HepG2 (cell line): ENCODE data around the gene UBC. TPM values are rescaled to one million over a fixed set of nuclear protein-coding genes. Genes with fewer than 3 reads are reported as not detected.

Experiments
- FIP1L1 ChIP-seq: fragments of 200-400 bp; formaldehyde crosslinking; IDR thresholded peaks from 2 replicates; pipeline ENCODE4 v1.6.1; 2018; ENCODE audit warnings: low read depth, mild to moderate bottlenecking, low read length, moderate library complexity, borderline replicate concordance; ENCODE audit not compliant: insufficient read depth
- PCBP1 ChIP-seq: fragments of 200-400 bp; formaldehyde crosslinking; IDR thresholded peaks from 2 replicates; pipeline ENCODE4 v1.6.1; 2017; ENCODE audit warnings: mild to moderate bottlenecking, low read depth, low read length, borderline replicate concordance
- POLR2G ChIP-seq: fragments of 200-400 bp; formaldehyde crosslinking; IDR thresholded peaks from 2 replicates; pipeline ENCODE4 v1.6.1; 2018; ENCODE audit warnings: mild to moderate bottlenecking, low read depth, low read length, moderate library complexity
- RAD21 ChIP-seq: fragments of 450-650 bp; formaldehyde crosslinking; IDR thresholded peaks from 2 replicates; pipeline ENCODE4 v1.5.0; 2020; ENCODE audit warnings: mild to moderate bottlenecking
- RXRA ChIP-seq: sonication (generic); formaldehyde crosslinking; IDR thresholded peaks from 2 replicates; pipeline ENCODE4 v1.5.1; 2020; ENCODE audit warnings: missing genetic modification reagents
- SCMH1 ChIP-seq: sonication (generic); formaldehyde crosslinking; IDR thresholded peaks from 2 replicates; pipeline ENCODE4 v1.9.0; 2021; ENCODE audit warnings: missing genetic modification reagents, mild to moderate bottlenecking, borderline replicate concordance
- ZBTB38 ChIP-seq: sonication (generic); formaldehyde crosslinking; IDR thresholded peaks from 2 replicates; pipeline ENCODE4 v1.5.1; 2020; ENCODE audit warnings: mild to moderate bottlenecking, missing genetic modification reagents
- ZBTB7A ChIP-seq: sonication (generic); formaldehyde crosslinking; IDR thresholded peaks from 2 replicates; pipeline ENCODE4 v1.8.0; 2022; ENCODE audit warnings: mild to moderate bottlenecking, missing genetic modification reagents
- ZNF138 ChIP-seq: sonication (generic); formaldehyde crosslinking; IDR thresholded peaks from 2 replicates; pipeline ENCODE4 v1.5.0; 2020; ENCODE audit warnings: mild to moderate bottlenecking, low read depth, missing genetic modification reagents
- ZNF253 ChIP-seq: sonication (generic); formaldehyde crosslinking; IDR thresholded peaks from 2 replicates; pipeline ENCODE4 v1.8.0; 2022; ENCODE audit warnings: mild to moderate bottlenecking, missing genetic modification reagents, borderline replicate concordance
- ZNF577 ChIP-seq: sonication (generic); formaldehyde crosslinking; IDR thresholded peaks from 2 replicates; pipeline ENCODE4 v1.4.0; 2020; ENCODE audit warnings: mild to moderate bottlenecking, low read depth, missing genetic modification reagents, borderline replicate concordance
- ZNF598 ChIP-seq: sonication (generic); formaldehyde crosslinking; IDR thresholded peaks from 2 replicates; pipeline ENCODE4 v1.5.1; 2020; ENCODE audit warnings: mild to moderate bottlenecking, missing genetic modification reagents, borderline replicate concordance
- ZNF747 ChIP-seq: sonication (generic); formaldehyde crosslinking; IDR thresholded peaks from 2 replicates; pipeline ENCODE4 v1.8.1; 2023; ENCODE audit warnings: missing genetic modification reagents, mild to moderate bottlenecking, borderline replicate concordance
- ZNF75D ChIP-seq: sonication (generic); formaldehyde crosslinking; IDR thresholded peaks from 2 replicates; pipeline ENCODE4 v1.8.1; 2023; ENCODE audit warnings: missing genetic modification reagents, mild to moderate bottlenecking, borderline replicate concordance
- ZNF788 ChIP-seq: sonication (generic); formaldehyde crosslinking; IDR thresholded peaks from 2 replicates; pipeline ENCODE4 v1.5.0; 2020; ENCODE audit warnings: mild to moderate bottlenecking, missing genetic modification reagents, borderline replicate concordance
- polyA plus RNA-seq, 8 experiments: library from polyadenylated mRNA; depleted of rRNA in 3 of 8; stranded (reverse) in 7 of 8; unstranded in 1 of 8; fragments of >200 nt; fragmentation: Illumina TruSeq in 4 of 8; extraction: Trizol in 4 of 8; gene quantifications; 2 replicates each; pipeline versions ENCODE4 v1.2.1 to v1.2.3, GENCODE V29; 2011 to 2016; ENCODE audit warnings: low read depth in 4 of 8, missing spikeins in 1 of 8, mixed read lengths in 1 of 8; ENCODE audit not compliant: insufficient read depth in 1 of 8
- total RNA-seq, 5 experiments: library from RNA; depleted of rRNA; stranded (reverse); fragments of >200 nt; fragmentation: Illumina TruSeq; extraction: Trizol; gene quantifications; 2 replicates each; pipeline ENCODE4 v1.2.3, GENCODE V29; 2016; ENCODE audit warnings: low read depth in 1 of 5
- TF ChIP-seq, protein P1 (sequence below): sonication (generic); formaldehyde crosslinking; IDR thresholded peaks from 2 replicates; pipeline ENCODE4 v1.4.0; 2020; ENCODE audit warnings: missing genetic modification reagents
- TF ChIP-seq, protein P2 (sequence below): sonication (generic); formaldehyde crosslinking; IDR thresholded peaks from 2 replicates; pipeline ENCODE4 v1.8.0; 2022; ENCODE audit warnings: mild to moderate bottlenecking, missing genetic modification reagents; ENCODE audit not compliant: insufficient replicate concordance
- TF ChIP-seq, protein P3 (sequence below): sonication (generic); formaldehyde crosslinking; IDR thresholded peaks from 2 replicates; pipeline ENCODE4 v1.9.0; 2021; ENCODE audit warnings: missing genetic modification reagents, borderline replicate concordance
- TF ChIP-seq, protein P4 (sequence below): sonication (generic); formaldehyde crosslinking; IDR thresholded peaks from 2 replicates; pipeline ENCODE4 v1.5.0; 2020; ENCODE audit warnings: missing genetic modification reagents
- TF ChIP-seq, protein P5 (sequence below): sonication (generic); formaldehyde crosslinking; IDR thresholded peaks from 2 replicates; pipeline ENCODE4 v1.4.0; 2020; ENCODE audit warnings: mild to moderate bottlenecking, missing genetic modification reagents

UBC gene
- total and polyA plus RNA-seq, 2 of the 13 experiments (the other 11 are each of a cell fraction or from before 2014, with no cell fraction given), result 805 to 1,432 TPM

DNA sequence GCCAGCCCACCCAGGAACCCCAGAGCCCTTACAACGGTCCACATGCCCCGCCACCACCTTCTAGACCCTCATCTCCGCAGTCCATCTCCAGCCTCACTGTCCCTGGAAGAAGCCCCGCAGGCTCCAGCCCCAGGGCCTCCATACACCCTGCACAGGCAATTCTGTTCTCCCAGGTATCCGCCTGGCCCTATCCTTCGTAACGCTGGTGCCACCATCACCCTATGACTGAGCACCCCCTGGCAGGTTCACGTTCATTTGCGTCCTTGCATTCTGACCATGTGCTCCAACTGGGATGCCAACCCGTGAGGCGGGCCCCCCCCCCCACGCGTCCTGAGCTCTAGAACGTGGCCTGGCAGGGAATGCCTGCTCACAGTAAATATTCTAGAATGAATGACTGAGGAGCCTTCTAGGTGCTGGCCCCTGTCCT, 50.1 kb downstream of the UBC start (continued):
- TF ChIP-seq, protein P1, sequence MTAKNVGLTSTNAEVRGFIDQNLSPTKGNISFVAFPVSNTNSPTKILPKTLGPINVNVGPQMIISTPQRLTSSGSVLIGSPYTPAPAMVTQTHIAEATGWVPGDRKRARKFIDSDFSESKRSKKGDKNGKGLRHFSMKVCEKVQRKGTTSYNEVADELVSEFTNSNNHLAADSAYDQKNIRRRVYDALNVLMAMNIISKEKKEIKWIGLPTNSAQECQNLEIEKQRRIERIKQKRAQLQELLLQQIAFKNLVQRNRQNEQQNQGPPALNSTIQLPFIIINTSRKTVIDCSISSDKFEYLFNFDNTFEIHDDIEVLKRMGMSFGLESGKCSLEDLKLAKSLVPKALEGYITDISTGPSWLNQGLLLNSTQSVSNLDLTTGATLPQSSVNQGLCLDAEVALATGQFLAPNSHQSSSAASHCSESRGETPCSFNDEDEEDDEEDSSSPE (CRISPR knock-in tag), result peak; percentile 0; the same call in 1 of the 2 replicates
- no peak for TF ChIP-seq ZNF75D (CRISPR knock-in tag)
- no peak for TF ChIP-seq PCBP1
- TF ChIP-seq, protein P2, sequence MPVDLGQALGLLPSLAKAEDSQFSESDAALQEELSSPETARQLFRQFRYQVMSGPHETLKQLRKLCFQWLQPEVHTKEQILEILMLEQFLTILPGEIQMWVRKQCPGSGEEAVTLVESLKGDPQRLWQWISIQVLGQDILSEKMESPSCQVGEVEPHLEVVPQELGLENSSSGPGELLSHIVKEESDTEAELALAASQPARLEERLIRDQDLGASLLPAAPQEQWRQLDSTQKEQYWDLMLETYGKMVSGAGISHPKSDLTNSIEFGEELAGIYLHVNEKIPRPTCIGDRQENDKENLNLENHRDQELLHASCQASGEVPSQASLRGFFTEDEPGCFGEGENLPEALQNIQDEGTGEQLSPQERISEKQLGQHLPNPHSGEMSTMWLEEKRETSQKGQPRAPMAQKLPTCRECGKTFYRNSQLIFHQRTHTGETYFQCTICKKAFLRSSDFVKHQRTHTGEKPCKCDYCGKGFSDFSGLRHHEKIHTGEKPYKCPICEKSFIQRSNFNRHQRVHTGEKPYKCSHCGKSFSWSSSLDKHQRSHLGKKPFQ, result no peak
- no peak for TF ChIP-seq ZNF788 (CRISPR knock-in tag)
- no peak for TF ChIP-seq POLR2G
- no peak for TF ChIP-seq ZNF747
- TF ChIP-seq, protein P3, sequence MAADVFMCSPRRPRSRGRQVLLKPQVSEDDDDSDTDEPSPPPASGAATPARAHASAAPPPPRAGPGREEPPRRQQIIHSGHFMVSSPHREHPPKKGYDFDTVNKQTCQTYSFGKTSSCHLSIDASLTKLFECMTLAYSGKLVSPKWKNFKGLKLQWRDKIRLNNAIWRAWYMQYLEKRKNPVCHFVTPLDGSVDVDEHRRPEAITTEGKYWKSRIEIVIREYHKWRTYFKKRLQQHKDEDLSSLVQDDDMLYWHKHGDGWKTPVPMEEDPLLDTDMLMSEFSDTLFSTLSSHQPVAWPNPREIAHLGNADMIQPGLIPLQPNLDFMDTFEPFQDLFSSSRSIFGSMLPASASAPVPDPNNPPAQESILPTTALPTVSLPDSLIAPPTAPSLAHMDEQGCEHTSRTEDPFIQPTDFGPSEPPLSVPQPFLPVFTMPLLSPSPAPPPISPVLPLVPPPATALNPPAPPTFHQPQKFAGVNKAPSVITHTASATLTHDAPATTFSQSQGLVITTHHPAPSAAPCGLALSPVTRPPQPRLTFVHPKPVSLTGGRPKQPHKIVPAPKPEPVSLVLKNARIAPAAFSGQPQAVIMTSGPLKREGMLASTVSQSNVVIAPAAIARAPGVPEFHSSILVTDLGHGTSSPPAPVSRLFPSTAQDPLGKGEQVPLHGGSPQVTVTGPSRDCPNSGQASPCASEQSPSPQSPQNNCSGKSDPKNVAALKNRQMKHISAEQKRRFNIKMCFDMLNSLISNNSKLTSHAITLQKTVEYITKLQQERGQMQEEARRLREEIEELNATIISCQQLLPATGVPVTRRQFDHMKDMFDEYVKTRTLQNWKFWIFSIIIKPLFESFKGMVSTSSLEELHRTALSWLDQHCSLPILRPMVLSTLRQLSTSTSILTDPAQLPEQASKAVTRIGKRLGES (CRISPR knock-in tag), result no peak
- TF ChIP-seq, protein P4, sequence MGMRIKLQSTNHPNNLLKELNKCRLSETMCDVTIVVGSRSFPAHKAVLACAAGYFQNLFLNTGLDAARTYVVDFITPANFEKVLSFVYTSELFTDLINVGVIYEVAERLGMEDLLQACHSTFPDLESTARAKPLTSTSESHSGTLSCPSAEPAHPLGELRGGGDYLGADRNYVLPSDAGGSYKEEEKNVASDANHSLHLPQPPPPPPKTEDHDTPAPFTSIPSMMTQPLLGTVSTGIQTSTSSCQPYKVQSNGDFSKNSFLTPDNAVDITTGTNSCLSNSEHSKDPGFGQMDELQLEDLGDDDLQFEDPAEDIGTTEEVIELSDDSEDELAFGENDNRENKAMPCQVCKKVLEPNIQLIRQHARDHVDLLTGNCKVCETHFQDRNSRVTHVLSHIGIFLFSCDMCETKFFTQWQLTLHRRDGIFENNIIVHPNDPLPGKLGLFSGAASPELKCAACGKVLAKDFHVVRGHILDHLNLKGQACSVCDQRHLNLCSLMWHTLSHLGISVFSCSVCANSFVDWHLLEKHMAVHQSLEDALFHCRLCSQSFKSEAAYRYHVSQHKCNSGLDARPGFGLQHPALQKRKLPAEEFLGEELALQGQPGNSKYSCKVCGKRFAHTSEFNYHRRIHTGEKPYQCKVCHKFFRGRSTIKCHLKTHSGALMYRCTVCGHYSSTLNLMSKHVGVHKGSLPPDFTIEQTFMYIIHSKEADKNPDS (CRISPR knock-in tag), result no peak
- no peak for TF ChIP-seq ZBTB7A (CRISPR knock-in tag)
- TF ChIP-seq ZNF138 (CRISPR knock-in tag), result no peak
- 0 out of 2 replicates have a peak, but pooled peaks have one; percentile 72 for TF ChIP-seq ZNF577
- TF ChIP-seq, protein P5, sequence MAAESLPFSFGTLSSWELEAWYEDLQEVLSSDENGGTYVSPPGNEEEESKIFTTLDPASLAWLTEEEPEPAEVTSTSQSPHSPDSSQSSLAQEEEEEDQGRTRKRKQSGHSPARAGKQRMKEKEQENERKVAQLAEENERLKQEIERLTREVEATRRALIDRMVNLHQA (CRISPR knock-in tag), result no peak
- no peak for TF ChIP-seq FIP1L1
- TF ChIP-seq ZNF253 (CRISPR knock-in tag), result no peak
- TF ChIP-seq SCMH1 (CRISPR knock-in tag), result no peak
- TF ChIP-seq ZBTB38 (CRISPR knock-in tag), result peak; percentile 79
- no peak for TF ChIP-seq RAD21 (CRISPR knock-in tag)
- no peak for TF ChIP-seq RXRA (CRISPR knock-in tag)
- TF ChIP-seq ZNF598 (CRISPR knock-in tag), result no peak
